Panc1 (cell line): Measurements from ENCODE around the gene ARHGEF2. TPM values are rescaled to one million over a fixed set of nuclear protein-coding genes. Genes with fewer than 3 reads are reported as not detected.
"Not testable (repeated sequence)": the region's sequence is repeated elsewhere in the genome, so short reads cannot be mapped to it uniquely, and the experiment has no call there.

ENCODE experiments used
- ATAC-seq: fragments of 200-7000 bp; cut with Tn5 transposase; 2 replicates; pipeline ENCODE4 v1.9.1; 2020; ENCODE audit warnings: mild to moderate bottlenecking, moderate library complexity
- BruUV-seq: library from RNA; stranded (reverse); fragments of 400-500 nt; replicated peaks from 2 replicates; lab custom pipeline; 2021; lab: Mats Ljungman, UMichigan
- CTCF ChIA-PET: fragments of 300-600 bp; sonication (Branson Sonifier 250); formaldehyde crosslinking; loops from one replicate; lab custom pipeline; 2022; ENCODE audit warnings: antibody characterized with exemption; lab: Charles Lee
- POLR2A ChIA-PET: fragments of 300-600 bp; sonication (Branson Sonifier 250); formaldehyde crosslinking; loops from one replicate; lab custom pipeline; 2022; ENCODE audit warnings: antibody characterized with exemption; lab: Charles Lee
- DNase-seq: peaks from one replicate; pipeline ENCODE4 v3.0.0-alpha.2; 2010; ENCODE audit warnings: low read depth, low spot score
- H3K27ac ChIP-seq: 2 replicates; pipeline ENCODE4 v1.5.1; 2011; ENCODE audit warnings: mild to moderate bottlenecking, low read length, inconsistent platforms
- H3K27me3 ChIP-seq: fragments of 200-500 bp; sonication (Bioruptor generic); 2 replicates; pipeline ENCODE4 v1.6.0; 2014; ENCODE audit warnings: low read length, inconsistent platforms; ENCODE audit not compliant: control insufficient read depth, insufficient read depth
- H3K36me3 ChIP-seq: fragments of 200-500 bp; sonication (Bioruptor generic); 2 replicates; pipeline ENCODE4 v1.5.1; 2014; ENCODE audit warnings: inconsistent platforms, mild to moderate bottlenecking, low read length, moderate library complexity; ENCODE audit not compliant: control insufficient read depth, insufficient read depth
- H3K4me1 ChIP-seq: 2 replicates; pipeline ENCODE4 v1.5.1; 2011; ENCODE audit warnings: inconsistent platforms, mild to moderate bottlenecking, low read length, moderate library complexity; ENCODE audit not compliant: control insufficient read depth, insufficient read depth
- H3K4me3 ChIP-seq, 2 experiments: 2 replicates each; pipeline ENCODE4 v1.5.1; 2011 to 2012; ENCODE audit warnings: low read depth in 2 of 2, low read length in 2 of 2, mild to moderate bottlenecking in 2 of 2, inconsistent platforms in 1 of 2, moderate library complexity in 1 of 2
- H3K9me3 ChIP-seq: fragments of 200-500 bp; sonication (Bioruptor generic); 2 replicates; pipeline ENCODE4 v1.5.1; 2014; ENCODE audit warnings: low read depth, mild to moderate bottlenecking, inconsistent platforms, low read length, moderate library complexity; ENCODE audit not compliant: control insufficient read depth, insufficient read depth
- POLR2AphosphoS5 ChIP-seq: IDR thresholded peaks from 2 replicates; pipeline ENCODE4 v1.6.1; 2012; ENCODE audit warnings: mild to moderate bottlenecking, low read depth, low read length, moderate library complexity
- SIN3A ChIP-seq: IDR thresholded peaks from 2 replicates; pipeline ENCODE4 v1.6.1; 2012; ENCODE audit warnings: low read depth, mild to moderate bottlenecking, low read length, moderate library complexity, borderline replicate concordance; ENCODE audit not compliant: insufficient read depth
- TCF7L2 ChIP-seq: IDR thresholded peaks from 2 replicates; pipeline ENCODE4 v1.6.1; 2011; ENCODE audit warnings: mild to moderate bottlenecking, low read depth, low read length, inconsistent platforms
- in situ Hi-C: cut with HindIII; loops from 2 replicates; pipeline ENCODE4 v1.10.0; 2016; ENCODE audit warnings: low sequenced_read_pairs, low pct_unique_long_range_greater_than_20kb
- intact Hi-C: fragments of 100-400 bp; cut with micrococcal nuclease; formaldehyde crosslinking; loops from one replicate; pipeline ENCODE4 v1.10.0; 2022; ENCODE audit not compliant: unreplicated experiment
- total RNA-seq: library from RNA; stranded (reverse); gene quantifications from one replicate; pipeline ENCODE4 v1.2.1, GENCODE V29; 2021; ENCODE audit not compliant: unreplicated experiment
- TF ChIP-seq, protein P1 (sequence below), 2 experiments: IDR thresholded peaks; 2 replicates each; pipeline ENCODE4 v1.6.1; 2011 to 2012; ENCODE audit warnings: low read depth in 2 of 2, control low read depth in 1 of 2, low read length in 1 of 2, mild to moderate bottlenecking in 1 of 2, moderate library complexity in 1 of 2; ENCODE audit not compliant: insufficient read depth in 1 of 2
- TF ChIP-seq, protein P2 (sequence below): fragments of 450-650 bp; IDR thresholded peaks from 2 replicates; pipeline ENCODE4 v1.5.1; 2017; ENCODE audit warnings: mild to moderate bottlenecking

The ARHGEF2 gene
- total RNA-seq, 1 experiment from 2014 or later = 87.0 TPM

- Histone ChIP-seq H3K9me3 (no peaks in the 10 kb centered on the region), H3K27ac (peak overlapping the region; percentile 46; the same call in 1 of the 2 replicates), H3K4me3 (no peak overlapping the region), H3K27me3 (no peaks in the 10 kb centered on the region), H3K4me1 (peaks cover 2% of the 10 kb centered on the region; the same call in 1 of the 2 replicates), H3K36me3 (no peaks in the 10 kb centered on the region)
- POLR2A ChIA-PET = interaction anchor here (0.6 kb wide), 1 partner anchor 700 kb away, joined by 3 read pairs; no protein-coding TSS in a partner anchor
- TF ChIP-seq, protein P1, sequence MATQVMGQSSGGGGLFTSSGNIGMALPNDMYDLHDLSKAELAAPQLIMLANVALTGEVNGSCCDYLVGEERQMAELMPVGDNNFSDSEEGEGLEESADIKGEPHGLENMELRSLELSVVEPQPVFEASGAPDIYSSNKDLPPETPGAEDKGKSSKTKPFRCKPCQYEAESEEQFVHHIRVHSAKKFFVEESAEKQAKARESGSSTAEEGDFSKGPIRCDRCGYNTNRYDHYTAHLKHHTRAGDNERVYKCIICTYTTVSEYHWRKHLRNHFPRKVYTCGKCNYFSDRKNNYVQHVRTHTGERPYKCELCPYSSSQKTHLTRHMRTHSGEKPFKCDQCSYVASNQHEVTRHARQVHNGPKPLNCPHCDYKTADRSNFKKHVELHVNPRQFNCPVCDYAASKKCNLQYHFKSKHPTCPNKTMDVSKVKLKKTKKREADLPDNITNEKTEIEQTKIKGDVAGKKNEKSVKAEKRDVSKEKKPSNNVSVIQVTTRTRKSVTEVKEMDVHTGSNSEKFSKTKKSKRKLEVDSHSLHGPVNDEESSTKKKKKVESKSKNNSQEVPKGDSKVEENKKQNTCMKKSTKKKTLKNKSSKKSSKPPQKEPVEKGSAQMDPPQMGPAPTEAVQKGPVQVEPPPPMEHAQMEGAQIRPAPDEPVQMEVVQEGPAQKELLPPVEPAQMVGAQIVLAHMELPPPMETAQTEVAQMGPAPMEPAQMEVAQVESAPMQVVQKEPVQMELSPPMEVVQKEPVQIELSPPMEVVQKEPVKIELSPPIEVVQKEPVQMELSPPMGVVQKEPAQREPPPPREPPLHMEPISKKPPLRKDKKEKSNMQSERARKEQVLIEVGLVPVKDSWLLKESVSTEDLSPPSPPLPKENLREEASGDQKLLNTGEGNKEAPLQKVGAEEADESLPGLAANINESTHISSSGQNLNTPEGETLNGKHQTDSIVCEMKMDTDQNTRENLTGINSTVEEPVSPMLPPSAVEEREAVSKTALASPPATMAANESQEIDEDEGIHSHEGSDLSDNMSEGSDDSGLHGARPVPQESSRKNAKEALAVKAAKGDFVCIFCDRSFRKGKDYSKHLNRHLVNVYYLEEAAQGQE (IDR thresholded peaks at IDR 0.05; ENCODE audit: insufficient read depth in 1 of 2, low read depth in 2 of 2, low read length in 1 of 2) = no peak
- TF ChIP-seq TCF7L2 (no peak), POLR2AphosphoS5 (0 out of 2 replicates have a peak, but pooled peaks have one; percentile 29), SIN3A (no peak)
- TF ChIP-seq, protein P2, sequence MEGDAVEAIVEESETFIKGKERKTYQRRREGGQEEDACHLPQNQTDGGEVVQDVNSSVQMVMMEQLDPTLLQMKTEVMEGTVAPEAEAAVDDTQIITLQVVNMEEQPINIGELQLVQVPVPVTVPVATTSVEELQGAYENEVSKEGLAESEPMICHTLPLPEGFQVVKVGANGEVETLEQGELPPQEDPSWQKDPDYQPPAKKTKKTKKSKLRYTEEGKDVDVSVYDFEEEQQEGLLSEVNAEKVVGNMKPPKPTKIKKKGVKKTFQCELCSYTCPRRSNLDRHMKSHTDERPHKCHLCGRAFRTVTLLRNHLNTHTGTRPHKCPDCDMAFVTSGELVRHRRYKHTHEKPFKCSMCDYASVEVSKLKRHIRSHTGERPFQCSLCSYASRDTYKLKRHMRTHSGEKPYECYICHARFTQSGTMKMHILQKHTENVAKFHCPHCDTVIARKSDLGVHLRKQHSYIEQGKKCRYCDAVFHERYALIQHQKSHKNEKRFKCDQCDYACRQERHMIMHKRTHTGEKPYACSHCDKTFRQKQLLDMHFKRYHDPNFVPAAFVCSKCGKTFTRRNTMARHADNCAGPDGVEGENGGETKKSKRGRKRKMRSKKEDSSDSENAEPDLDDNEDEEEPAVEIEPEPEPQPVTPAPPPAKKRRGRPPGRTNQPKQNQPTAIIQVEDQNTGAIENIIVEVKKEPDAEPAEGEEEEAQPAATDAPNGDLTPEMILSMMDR = peak; percentile 97
- ATAC-seq = peak; percentile 91
- intact Hi-C loops (loop anchor here (1.0 kb wide), 1 partner anchor 51 kb away; no protein-coding TSS in a partner anchor), in situ Hi-C loops (no loop called here)
- DNase-seq = peak; percentile 74
- CTCF ChIA-PET = interaction anchor here (0.5 to 2.0 kb wide), 8 partner anchors 11 to 244 kb away, joined by 3 to 16 read pairs (median 4); partner anchors contain the start of gene RXFP4
- BruUV-seq = no TSS peak
Observed at GRCh38 chr1:155989242-155990004, 11.1 kb upstream of the ARHGEF2 start.

DNA sequence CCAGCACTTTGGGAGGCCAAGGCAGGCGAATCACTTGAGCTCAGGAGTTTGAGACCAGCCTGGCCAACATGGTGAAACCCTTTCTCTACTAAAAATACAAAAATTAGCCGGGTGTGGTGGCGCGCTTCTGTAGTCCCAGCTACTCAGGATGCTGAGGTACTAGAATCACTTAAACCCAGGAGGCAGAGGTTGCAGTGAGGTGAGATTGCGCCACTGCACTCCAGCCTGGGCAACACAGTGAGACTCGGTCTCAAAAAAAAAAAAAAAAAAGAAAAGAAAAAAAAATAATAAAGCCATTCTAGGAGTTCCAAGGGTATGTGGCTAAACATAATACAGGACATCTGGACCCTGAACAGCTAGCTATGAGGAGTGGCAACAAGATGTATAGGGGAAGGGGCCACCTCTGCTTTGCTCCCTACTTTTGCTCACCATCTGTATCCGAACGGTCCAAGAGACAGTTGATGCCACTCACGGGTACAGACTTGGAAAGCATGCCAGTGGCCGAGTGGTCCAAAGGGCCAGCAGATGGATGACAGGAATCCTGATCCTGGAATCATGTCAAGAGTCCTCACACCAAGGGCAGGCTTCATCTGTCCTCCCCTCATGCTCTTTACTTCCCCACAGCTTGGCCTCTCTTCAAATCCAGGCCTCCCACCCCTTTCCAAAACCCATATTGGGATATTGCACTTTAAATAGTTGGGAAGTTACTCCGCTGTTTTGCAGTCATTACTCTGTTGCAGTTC lies 6.7 kb upstream of the ARHGEF2 start:
- DNase-seq, intact Hi-C loops: not testable (repeated sequence)

More for the DNA sequence above, 6.7 kb upstream of the ARHGEF2 start:
- in situ Hi-C loops, CTCF ChIA-PET, ATAC-seq, H3K9me3 ChIP-seq, POLR2A ChIA-PET, H3K27me3 ChIP-seq, H3K36me3 ChIP-seq, H3K4me3 ChIP-seq, BruUV-seq: not testable (repeated sequence)
- Histone ChIP-seq H3K27ac (peak overlapping the region; percentile 86; the same call in 1 of the 2 replicates), H3K4me1 (peaks cover 23% of the 10 kb centered on the region)
